ENCODE measurements around the gene ZNF219.

ZNF219 gene

GRCh38 chr14:21097636-21098075 is 799 bp downstream of the ZNF219 start:
- ATAC-seq (replicated peaks) (peak; percentile 4), DNase-seq (no peak)
- H3K36me3 Mint-ChIP-seq (ENCODE audit: insufficient read depth), result peaks cover 12% of the 10 kb centered on the region
- H3K27me3 Mint-ChIP-seq, result peaks cover 0 to 8% of the 10 kb centered on the region in 2 donors
- peaks cover 9 to 14% of the 10 kb centered on the region in 2 donors for H3K4me1 Mint-ChIP-seq (ENCODE audit: low read depth in 2 of 2)
- no peaks in the 10 kb centered on the region for H3K9me3 Mint-ChIP-seq
- peak overlapping the region; percentile 79 for H3K4me3 Mint-ChIP-seq
- H3K27ac Mint-ChIP-seq, result peak overlapping the region; percentile 85 to 89

GRCh38 chr14:21096978-21097635 is 1.3 kb downstream of the ZNF219 start:
- Mint-ChIP-seq H3K4me3 (peak overlapping the region; percentile 79), H3K36me3 (ENCODE audit: insufficient read depth) (peaks cover 12% of the 10 kb centered on the region), H3K27me3 (peaks cover 0 to 8% of the 10 kb centered on the region in 2 donors), H3K4me1 (ENCODE audit: low read depth in 2 of 2) (peaks cover 12 to 15% of the 10 kb centered on the region in 2 donors), H3K9me3 (no peaks in the 10 kb centered on the region), H3K27ac (peak overlapping the region; percentile 85 to 89)
- no peak for ATAC-seq (replicated peaks)
- no peak for DNase-seq

- peak overlapping the region in 1 of 2 donors; percentile 79 for H3K4me3 Mint-ChIP-seq
- peaks cover 0 to 8% of the 10 kb centered on the region in 2 donors for H3K27me3 Mint-ChIP-seq
- H3K4me1 Mint-ChIP-seq (ENCODE audit: low read depth in 2 of 2), result peaks cover 12 to 15% of the 10 kb centered on the region in 2 donors
- DNase-seq, result no peak
- ATAC-seq (replicated peaks), result no peak
- H3K36me3 Mint-ChIP-seq (ENCODE audit: insufficient read depth), result peaks cover 16% of the 10 kb centered on the region
- no peaks in the 10 kb centered on the region for H3K9me3 Mint-ChIP-seq
- peak overlapping the region in 1 of 2 donors; percentile 89 for H3K27ac Mint-ChIP-seq
Measured at GRCh38 chr14:21096438-21096837, 2.0 kb downstream of the ZNF219 start.

DNA sequence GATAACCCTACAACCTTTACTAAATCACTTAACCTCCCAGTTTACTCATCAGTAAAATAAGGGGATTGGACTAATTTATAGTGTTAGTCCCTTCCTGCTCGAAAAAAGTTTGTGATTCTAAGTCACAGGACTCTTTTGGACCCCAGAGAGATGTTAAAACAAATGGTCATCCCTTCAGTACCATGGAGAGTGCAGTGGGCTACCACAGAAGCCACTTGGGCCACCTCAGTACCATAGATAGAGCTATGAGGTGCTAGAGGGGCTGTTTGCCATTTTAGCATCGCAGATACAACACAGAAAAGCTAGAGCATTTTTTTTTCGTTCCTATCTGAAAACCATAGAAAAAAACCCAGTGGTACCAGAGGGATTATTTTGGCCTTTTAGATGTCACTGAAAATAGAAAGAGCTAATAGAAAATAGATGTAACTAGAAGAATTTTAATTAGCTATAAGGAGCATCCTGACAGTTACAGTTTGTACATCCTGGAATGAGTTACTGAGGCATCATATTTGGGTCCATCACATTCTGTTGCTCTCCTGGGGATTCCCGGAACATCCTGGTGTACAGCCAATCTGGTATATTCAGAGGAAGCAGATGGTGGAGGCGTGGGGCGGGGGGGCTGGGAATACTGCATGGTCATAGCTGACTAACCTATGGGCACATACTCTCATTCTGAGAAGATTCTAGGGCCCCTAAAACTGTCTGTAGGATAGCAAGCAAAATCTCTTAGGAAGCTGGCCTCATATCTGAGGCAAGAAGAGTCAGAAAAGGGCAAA is 2.8 kb downstream of the ZNF219 start:
- no peak for ATAC-seq (replicated peaks)
- H3K4me1 Mint-ChIP-seq (ENCODE audit: low read depth in 2 of 2), result peaks cover 12 to 15% of the 10 kb centered on the region in 2 donors
- H3K27me3 Mint-ChIP-seq, result peaks cover 0 to 4% of the 10 kb centered on the region in 2 donors
- no peak for DNase-seq
- peak overlapping the region in 1 of 2 donors; percentile 46 for H3K27ac Mint-ChIP-seq
- H3K9me3 Mint-ChIP-seq, result no peaks in the 10 kb centered on the region
- peaks cover 19% of the 10 kb centered on the region for H3K36me3 Mint-ChIP-seq (ENCODE audit: insufficient read depth)
- H3K4me3 Mint-ChIP-seq, result no peak overlapping the region

DNA sequence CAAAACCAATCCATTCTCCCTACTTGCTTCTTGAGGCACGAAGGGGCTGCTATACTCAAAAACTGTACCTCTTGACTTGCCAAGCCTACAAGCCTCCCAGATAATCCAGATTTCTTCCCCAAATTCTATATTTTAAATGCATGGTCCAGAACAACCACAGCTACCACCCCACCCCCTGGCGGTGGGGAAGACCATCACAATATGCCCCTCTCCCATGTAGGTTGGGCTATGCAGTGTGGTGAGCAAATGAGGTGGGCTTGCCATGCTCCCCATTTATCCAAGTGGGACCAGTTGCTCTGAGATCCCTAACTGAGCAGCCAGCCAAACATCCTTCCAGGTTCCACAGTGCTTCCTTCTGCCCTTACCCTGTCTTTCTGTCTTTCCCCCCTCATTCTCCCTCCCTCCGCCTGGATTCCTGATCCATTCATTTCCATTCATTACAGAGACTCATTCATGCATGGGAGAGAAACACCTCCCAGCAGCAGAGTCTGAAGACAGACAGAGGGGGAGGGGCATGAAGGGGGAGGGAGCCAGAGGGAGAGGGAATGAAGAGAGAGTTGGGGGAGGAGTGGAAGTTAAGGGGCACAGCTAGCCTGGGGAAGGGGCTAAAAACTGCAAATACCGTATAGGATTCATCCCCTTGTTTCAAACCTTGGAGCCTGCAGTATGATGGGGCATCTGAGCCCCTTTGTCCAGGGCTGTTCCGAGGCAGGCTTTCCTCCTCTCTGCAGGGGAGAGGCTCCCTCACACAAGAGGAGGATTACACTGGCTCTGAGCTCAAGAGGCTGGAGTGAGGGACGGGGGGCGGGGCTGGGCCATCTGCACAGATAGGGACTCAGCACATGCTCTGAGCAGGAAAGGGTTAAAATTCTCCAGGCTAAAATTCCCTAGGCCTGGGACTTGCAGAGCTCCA is 4.4 kb downstream of the ZNF219 start:
- H3K36me3 Mint-ChIP-seq (ENCODE audit: insufficient read depth), result peaks cover 19% of the 10 kb centered on the region
- no peak overlapping the region for H3K27ac Mint-ChIP-seq
- no peaks in the 10 kb centered on the region for H3K9me3 Mint-ChIP-seq
- DNase-seq (no peak), ATAC-seq (replicated peaks) (no peak)
- no peaks in the 10 kb centered on the region for H3K27me3 Mint-ChIP-seq
- H3K4me1 Mint-ChIP-seq (ENCODE audit: low read depth in 2 of 2), result peaks cover 13% of the 10 kb centered on the region in 2 donors
- H3K4me3 Mint-ChIP-seq, result no peak overlapping the region

DNA sequence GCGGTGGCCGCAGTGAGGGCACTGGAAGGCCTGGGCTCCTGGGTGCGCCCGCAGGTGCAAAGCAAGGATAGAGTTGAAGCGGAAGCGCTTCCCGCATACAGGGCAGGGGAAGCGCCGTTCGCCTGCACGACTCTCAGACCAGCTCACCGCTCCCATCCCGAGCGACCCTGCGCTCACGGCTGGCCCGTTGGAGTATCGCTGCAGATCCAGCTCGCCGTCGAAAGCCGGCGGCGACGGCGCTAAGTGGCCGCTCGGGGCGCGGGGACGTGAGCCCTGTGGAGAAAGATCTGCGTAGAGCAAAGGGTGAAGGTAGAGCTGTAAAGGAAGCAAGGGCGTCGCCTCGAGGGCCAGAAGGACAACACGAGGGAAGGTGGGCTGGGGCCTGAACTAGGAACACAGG is 5.4 kb downstream of the ZNF219 start:
- no peak for ATAC-seq (replicated peaks)

GRCh38 chr14:21092273-21093011 is 6.0 kb downstream of the ZNF219 start:
- H3K27ac Mint-ChIP-seq, result peak overlapping the region in 1 of 2 donors; percentile 84
- H3K27me3 Mint-ChIP-seq, result no peaks in the 10 kb centered on the region
- peaks cover 19% of the 10 kb centered on the region for H3K36me3 Mint-ChIP-seq (ENCODE audit: insufficient read depth)
- peaks cover 15 to 19% of the 10 kb centered on the region in 2 donors for H3K4me1 Mint-ChIP-seq (ENCODE audit: low read depth in 2 of 2)
- no peaks in the 10 kb centered on the region for H3K9me3 Mint-ChIP-seq
- no peak overlapping the region for H3K4me3 Mint-ChIP-seq
- DNase-seq (peak; percentile 93 to 95 (median 95)), ATAC-seq (replicated peaks) (peak; percentile 72)

More for the DNA sequence above, 5.4 kb downstream of the ZNF219 start:
- no peak overlapping the region for H3K27ac Mint-ChIP-seq
- H3K4me3 Mint-ChIP-seq, result no peak overlapping the region
- peaks cover 15% of the 10 kb centered on the region for H3K36me3 Mint-ChIP-seq (ENCODE audit: insufficient read depth)
- DNase-seq, result no peak
- H3K4me1 Mint-ChIP-seq (ENCODE audit: low read depth in 2 of 2), result peaks cover 11 to 14% of the 10 kb centered on the region in 2 donors
- H3K27me3 Mint-ChIP-seq, result no peaks in the 10 kb centered on the region
- no peaks in the 10 kb centered on the region for H3K9me3 Mint-ChIP-seq

- Mint-ChIP-seq H3K9me3 (no peaks in the 10 kb centered on the region), H3K36me3 (ENCODE audit: insufficient read depth) (peaks cover 23% of the 10 kb centered on the region), H3K27me3 (no peaks in the 10 kb centered on the region), H3K27ac (peak overlapping the region in 1 of 2 donors; percentile 13), H3K4me3 (no peak overlapping the region), H3K4me1 (ENCODE audit: low read depth in 2 of 2) (peaks cover 13 to 20% of the 10 kb centered on the region in 2 donors)
- no peak for DNase-seq
- no peak for ATAC-seq (replicated peaks)
Measured at GRCh38 chr14:21091821-21092272, 6.6 kb downstream of the ZNF219 start.

GRCh38 chr14:21090940-21091663 is 7.4 kb downstream of the ZNF219 start:
- Mint-ChIP-seq H3K4me1 (ENCODE audit: low read depth in 2 of 2) (peaks cover 18 to 25% of the 10 kb centered on the region in 2 donors), H3K9me3 (no peaks in the 10 kb centered on the region), H3K27me3 (no peaks in the 10 kb centered on the region), H3K36me3 (ENCODE audit: insufficient read depth) (peaks cover 29% of the 10 kb centered on the region), H3K27ac (peak overlapping the region; percentile 13 to 59), H3K4me3 (peak overlapping the region in 1 of 2 donors; percentile 12)
- no peak for ATAC-seq (replicated peaks)
- DNase-seq, result no peak

GRCh38 chr14:21090194-21090939 is 8.1 kb downstream of the ZNF219 start:
- Mint-ChIP-seq H3K9me3 (no peaks in the 10 kb centered on the region), H3K36me3 (ENCODE audit: insufficient read depth) (peaks cover 29% of the 10 kb centered on the region), H3K4me3 (no peak overlapping the region), H3K4me1 (ENCODE audit: low read depth in 2 of 2) (peaks cover 18 to 25% of the 10 kb centered on the region in 2 donors), H3K27me3 (no peaks in the 10 kb centered on the region), H3K27ac (peak overlapping the region; percentile 85 to 95)
- DNase-seq (no peak), ATAC-seq (replicated peaks) (no peak)

DNA sequence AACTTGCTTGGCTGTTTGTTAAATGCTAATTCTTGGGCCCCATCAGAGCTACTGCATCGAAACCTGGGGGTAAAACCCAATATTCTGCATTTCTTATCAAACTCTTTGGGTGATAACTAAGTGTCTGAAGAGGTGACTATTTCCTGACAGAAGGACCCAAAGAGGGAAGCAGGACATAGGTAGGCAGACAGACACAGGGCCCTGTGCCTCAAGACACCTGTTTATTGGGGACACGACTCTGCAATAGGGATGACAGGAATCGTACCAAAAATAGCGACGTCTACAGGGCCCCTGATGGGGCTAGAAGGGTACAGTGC is 8.6 kb downstream of the ZNF219 start:
- Mint-ChIP-seq H3K27ac (peak overlapping the region; percentile 95 to 97), H3K4me1 (ENCODE audit: low read depth in 2 of 2) (peaks cover 18 to 25% of the 10 kb centered on the region in 2 donors), H3K4me3 (no peak overlapping the region), H3K9me3 (no peaks in the 10 kb centered on the region), H3K27me3 (no peaks in the 10 kb centered on the region), H3K36me3 (ENCODE audit: insufficient read depth) (peaks cover 29% of the 10 kb centered on the region)
- no peak for DNase-seq
- no peak for ATAC-seq (replicated peaks)
